Hematopoietic multipotent progenitor cell treated with erythropoietin and hydrocortisone succinate and interleukin-3 and kit ligand, for 17 days (in vitro differentiated cells): ENCODE data around the gene CIROP.

Experiments
- DNase-seq: peaks from one replicate; pipeline ENCODE4 v3.0.0-alpha.2; 2015; ENCODE audit warnings: low spot score

CIROP gene

GRCh38 chr14:23067847-23068788 lies 36.7 kb downstream of the CIROP start:
- no peak for DNase-seq

DNA sequence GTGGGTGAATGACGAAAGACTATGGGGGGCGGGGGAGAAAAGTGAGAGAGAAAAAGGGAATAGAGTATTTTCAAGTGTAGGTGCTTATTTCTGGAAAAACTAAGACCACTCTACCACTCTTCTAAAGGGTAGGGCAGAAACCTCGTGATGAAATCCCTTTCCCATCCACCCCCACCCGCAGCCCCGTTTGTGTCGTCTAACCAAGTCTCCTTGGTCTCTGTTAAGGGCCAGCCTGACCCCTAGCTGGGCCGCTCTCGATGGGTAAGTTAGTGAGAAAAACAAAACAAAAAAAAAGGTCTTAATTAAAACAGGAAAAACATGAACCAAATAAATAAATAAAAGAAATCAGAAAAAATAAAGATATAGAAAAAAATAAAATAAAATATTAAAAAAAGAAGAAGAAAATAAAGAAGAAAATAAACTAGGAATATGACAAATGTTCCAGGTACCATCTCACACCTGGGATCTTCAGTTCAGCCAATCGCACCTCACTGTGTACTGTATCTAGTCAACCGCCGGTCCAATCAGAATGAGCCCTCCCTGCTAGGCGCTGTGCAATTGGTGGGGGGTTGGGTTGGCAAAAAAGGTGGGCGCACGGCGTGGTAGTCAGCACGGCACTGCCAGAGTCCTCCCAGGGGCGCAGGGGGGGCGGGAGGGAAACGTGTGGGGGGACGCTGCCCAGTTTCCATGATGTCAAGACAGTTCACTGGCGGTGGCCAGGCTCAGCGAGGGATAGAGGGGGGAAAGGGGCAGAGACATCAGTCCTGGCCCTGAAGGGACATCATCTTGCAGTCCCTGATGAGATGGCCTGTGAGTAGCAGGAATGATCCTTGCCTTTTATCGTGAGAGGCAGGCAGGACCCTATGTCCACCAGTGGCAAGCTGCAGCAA lies 37.7 kb downstream of the CIROP start:
- no peak for DNase-seq

DNA sequence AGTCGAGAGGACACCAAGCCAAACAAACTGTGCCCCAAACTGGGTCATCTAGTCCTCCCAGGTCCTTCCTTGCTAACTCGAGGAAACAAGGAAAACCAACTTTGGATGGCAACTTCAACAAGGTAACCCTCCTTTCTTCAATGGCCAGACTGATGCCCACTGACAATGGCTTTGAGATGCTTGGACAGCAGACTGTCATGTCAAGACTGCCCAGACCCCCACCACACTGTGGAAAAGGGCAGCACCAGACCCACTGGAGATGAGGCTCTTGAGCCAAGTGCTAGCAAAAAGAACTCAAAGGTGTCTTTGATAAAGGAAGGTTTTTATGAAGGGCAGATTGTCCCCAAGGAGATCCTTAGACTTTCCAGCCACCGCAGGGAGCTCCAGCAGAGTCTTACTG lies 38.4 kb downstream of the CIROP start:
- DNase-seq, result no peak

DNA sequence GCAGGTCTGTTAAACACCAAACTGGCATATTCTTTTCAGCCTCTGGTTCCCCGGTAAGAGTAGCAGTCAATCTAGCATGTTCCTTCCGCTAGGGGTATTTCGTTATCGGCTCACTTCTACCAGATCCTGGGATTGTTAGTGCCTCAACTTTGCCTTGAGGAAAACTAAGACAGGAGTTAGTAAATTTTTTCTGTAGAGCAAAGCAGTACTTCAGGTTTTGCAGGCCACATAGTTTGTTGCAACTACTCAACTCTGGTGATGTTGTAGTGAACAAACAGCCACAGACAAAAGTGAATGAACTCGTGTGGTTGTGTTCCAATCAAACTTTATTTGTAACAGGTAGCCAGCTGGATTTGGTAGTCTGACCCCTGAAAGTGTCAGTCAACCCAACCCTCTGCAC lies 41.2 kb downstream of the CIROP start:
- no peak for DNase-seq

GRCh38 chr14:23062002-23062401 lies 42.8 kb downstream of the CIROP start:
- no peak for DNase-seq

DNA sequence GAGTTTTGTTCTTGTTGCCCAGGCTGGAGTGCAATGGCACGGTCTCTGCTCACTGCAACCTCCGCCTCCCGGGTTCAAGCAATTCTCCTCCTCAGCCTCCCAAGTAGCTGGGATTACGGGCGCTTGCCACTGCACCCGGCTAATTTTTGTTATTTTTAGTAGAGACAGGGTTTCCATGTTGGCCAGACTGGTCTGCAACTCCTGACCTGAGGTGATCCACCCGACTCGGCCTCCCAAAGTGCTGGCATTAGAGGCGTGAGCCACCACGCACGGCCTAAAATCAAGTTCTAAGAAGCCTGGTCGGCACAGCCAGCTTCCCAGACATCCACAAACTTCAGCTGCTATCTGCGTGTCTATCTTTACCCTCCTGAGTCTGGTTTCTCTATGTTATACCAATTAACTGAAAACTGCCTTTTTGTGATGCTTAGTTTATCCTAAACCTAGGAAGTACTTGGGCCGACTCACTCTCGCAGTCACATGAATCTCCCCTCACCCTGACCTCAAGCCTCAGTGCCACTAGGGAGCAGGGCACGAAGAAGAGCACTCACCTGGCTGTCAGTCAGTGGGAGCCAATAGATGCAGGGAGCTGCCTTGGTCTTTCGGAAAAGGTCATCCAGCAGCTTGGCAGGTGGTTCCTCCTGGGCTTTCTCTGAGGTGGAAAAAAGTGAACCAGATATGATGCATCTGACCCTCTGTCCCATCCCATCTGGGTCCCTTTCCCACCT lies 44.1 kb downstream of the CIROP start:
- DNase-seq, result no peak

- no peak for DNase-seq
Observed at GRCh38 chr14:23058654-23059504, 45.9 kb downstream of the CIROP start.

DNA sequence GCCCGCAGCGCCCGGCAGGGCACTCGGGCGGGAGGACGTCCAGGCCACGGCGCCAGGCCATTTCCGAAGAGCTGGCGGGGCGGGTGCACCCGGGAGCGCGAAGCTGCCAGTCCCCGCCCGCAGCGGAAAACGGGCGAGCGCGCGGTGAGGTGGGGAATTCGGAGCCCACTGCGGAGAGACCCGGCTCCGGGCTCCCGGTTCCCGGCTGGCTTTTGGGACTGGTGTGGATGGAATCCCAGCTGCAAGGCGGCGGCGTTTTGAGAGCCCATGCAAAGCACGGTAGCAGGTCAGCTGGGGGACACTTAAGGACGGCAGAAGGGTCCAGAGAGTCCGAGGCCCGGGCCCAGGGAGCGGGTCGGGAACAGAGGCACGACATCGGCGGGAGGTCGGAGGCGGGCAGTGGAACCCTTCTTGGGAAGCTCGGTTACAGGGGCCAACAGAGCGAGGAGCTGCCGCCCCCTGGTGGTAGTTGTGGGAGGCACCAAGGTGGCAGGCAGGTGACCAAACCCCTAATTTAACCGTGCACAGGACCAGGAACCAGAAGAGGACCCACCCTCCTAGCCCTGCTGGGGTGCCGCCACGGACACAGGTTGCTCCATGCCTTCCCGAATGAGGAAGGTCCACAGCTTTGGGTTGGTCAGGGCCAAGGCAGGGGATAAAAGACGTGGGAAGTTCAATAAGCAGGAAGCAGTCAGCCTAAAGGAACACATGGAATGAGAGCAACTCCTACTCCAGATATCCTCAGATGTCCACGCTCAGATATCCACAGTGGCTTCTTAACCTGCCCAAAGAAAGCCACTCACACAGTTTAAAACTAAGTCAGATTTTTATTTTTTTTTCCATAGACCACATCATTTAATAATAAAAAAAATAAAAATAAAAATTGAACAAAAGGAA lies 46.8 kb downstream of the CIROP start:
- DNase-seq, result peak; percentile 90

DNA sequence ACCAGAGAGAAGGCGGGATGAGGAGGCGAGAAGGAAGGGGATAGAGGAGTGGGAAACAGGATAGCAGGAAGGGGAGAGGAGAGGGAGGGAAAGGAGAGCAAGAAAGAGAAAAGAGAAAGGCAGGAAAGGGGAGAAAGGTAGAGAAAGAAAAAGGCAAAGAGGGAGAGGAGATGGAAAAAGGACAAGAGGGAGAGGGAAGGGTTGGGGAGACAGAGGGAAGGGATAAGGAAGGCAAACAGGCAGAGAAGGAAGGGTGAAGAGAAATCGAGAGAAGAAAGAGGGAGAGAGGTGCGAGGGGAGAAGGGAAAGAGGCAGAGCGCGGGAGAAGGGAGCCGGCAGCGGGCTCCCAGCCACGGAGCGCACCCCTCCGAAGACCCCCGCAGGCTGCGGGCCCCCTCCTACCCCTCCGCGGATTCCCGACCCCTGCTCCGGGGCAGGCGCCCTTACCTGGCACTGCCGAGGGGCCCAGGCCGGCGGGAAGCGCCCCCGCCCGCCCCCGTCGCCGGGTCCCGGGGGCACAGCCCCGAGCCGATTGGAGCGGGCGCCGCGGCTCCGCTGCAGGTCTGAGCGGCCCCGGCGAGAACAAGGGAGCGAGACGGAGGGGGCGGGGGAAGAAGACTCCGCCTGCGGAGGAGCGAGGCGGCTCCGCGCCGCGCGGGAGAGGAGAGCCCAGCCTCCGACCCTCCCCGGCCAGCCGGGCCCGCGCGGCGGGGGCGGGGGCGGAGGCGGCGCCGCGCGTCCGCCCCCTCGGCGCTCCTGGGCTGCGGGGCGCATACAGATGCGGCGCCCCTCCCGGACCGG lies 47.6 kb downstream of the CIROP start, which contains the start of gene CDH24:
CDH24 (minus strand) TSS at position 565 of the 801 bp plus-strand sequence. CDS start 1,787 bp downstream, outside the sequence.
- DNase-seq, result peak; percentile 28

GRCh38 chr14:23056145-23056955 lies 48.4 kb downstream of the CIROP start:
- DNase-seq, result peak; percentile 79

GRCh38 chr14:23055621-23056144 lies 49.1 kb downstream of the CIROP start:
- no peak for DNase-seq

DNA sequence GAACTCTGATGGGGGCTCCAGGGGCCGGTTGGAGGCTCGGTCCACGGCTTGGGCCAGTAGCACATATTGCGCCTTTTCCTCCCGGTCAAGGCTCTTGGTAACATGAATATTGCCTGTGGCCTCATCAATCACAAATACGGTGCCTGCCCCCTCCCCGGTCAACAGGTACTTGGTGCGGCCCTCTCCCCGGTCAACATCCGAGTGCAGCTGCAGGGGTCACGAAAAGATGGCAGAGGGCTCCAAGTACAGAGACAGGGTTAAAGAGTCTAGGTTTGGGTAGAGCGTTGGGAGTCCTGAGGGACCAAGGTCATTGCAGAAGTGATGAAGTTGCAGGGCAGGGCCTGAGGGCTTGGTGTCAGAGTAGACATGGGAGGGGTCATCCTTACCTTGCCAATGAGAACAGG lies 49.6 kb downstream of the CIROP start:
- no peak for DNase-seq

DNA sequence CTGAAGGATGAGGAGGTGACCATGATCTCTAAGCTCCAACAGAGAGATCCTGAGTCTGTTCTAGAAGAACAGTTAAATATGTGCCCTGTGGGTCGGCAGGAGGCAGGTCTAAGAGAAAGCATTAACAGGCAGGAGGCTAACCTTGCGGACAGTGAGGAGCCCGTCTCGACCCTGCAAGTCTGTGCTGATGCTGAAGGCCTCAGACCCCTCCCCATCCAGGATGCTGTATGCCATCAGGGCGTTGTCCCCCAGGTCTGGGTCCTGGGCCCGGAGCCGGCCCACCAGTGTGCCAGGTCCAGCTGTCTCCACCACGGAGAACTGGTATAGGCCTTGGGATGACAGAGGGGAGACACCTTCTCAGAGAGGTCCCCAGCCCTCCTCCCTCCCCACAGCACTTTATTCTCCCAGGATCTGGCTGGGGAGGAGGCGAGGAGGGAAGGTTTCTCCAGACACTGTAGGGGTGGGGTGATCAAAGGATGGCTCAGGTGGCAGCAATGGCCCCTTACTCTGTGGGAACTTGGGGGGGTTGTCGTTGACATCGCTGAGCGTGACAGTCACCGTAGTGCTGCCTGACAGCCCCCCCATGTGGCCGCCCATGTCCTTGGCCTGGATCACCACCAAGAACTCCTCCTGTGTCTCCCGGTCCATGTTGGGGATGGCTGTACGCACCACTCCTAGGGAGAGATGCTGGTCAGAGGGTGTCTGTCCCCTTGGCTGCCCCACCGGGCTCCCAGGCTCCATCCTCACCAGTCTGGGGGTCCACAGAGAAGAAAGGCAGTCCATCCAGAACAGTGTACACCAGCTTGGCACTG lies 50.6 kb downstream of the CIROP start:
- DNase-seq, result no peak

- DNase-seq, result no peak
Observed at GRCh38 chr14:23053426-23053825, 51.4 kb downstream of the CIROP start.

- DNase-seq, result no peak
Observed at GRCh38 chr14:23052671-23053070, 52.1 kb downstream of the CIROP start.

- no peak for DNase-seq
Observed at GRCh38 chr14:23052182-23052623, 52.6 kb downstream of the CIROP start.
